GM18951 (cell line): ENCODE data around the gene PCDHB16.
"Not testable (repeated sequence)": the region's sequence is repeated elsewhere in the genome, so short reads cannot be mapped to it uniquely, and the experiment has no call there.

ENCODE experiments used
- POLR2A ChIP-seq: IDR thresholded peaks from 4 replicates; pipeline ENCODE4 v1.6.1; 2011; ENCODE audit warnings: mild to moderate bottlenecking; ENCODE audit not compliant: insufficient read length, insufficient read depth; ENCODE audit errors: extremely low read depth
- in situ Hi-C: fragments of 300-500 bp; cut with MboI; formaldehyde crosslinking; loops from one replicate; pipeline ENCODE4 v1.12.0; 2022; ENCODE audit warnings: low sequenced_read_pairs, mixed read lengths, inconsistent platforms; ENCODE audit not compliant: unreplicated experiment

Gene PCDHB16

GRCh38 chr5:141208478-141208877, 26.3 kb downstream of the PCDHB16 start, which contains the start of gene PCDHB12:
TSS of gene PCDHB12 (plus strand) at chr5:141208719. CDS start at chr5:141208908, 189 bp downstream.
- in situ Hi-C loops = no loop called here
- no peak for TF ChIP-seq POLR2A

- in situ Hi-C loops = not testable (repeated sequence)
Observed at GRCh38 chr5:141210281-141210680, 28.1 kb downstream of the PCDHB16 start.

- in situ Hi-C loops = not testable (repeated sequence)
Observed at GRCh38 chr5:141210849-141211248, 28.7 kb downstream of the PCDHB16 start.

GRCh38 chr5:141213656-141214339, 31.6 kb downstream of the PCDHB16 start, which contains the start of gene PCDHB13:
TSS of gene PCDHB13 (plus strand) at chr5:141213919. CDS start at chr5:141214124, 205 bp downstream.
- in situ Hi-C loops = not testable (repeated sequence)

GRCh38 chr5:141214583-141214982, 32.4 kb downstream of the PCDHB16 start:
- in situ Hi-C loops = not testable (repeated sequence)

- in situ Hi-C loops = not testable (repeated sequence)
Observed at GRCh38 chr5:141215504-141215903, 33.3 kb downstream of the PCDHB16 start.

GRCh38 chr5:141216035-141216434, 33.8 kb downstream of the PCDHB16 start:
- in situ Hi-C loops = not testable (repeated sequence)

GRCh38 chr5:141223112-141223783, 41.1 kb downstream of the PCDHB16 start, which contains the start of gene PCDHB14:
TSS of gene PCDHB14 (plus strand) at chr5:141223343. CDS start at chr5:141223506, 163 bp downstream.
- TF ChIP-seq POLR2A = no peak
- in situ Hi-C loops = no loop called here

- in situ Hi-C loops = not testable (repeated sequence)
Observed at GRCh38 chr5:141224844-141225243, 42.7 kb downstream of the PCDHB16 start.

- in situ Hi-C loops = not testable (repeated sequence)
Observed at GRCh38 chr5:141225421-141225820, 43.2 kb downstream of the PCDHB16 start.

GRCh38 chr5:141234109-141234667, 52.0 kb downstream of the PCDHB16 start:
- TF ChIP-seq POLR2A = no peak
- in situ Hi-C loops = no loop called here
